GM20431 (cell line): ENCODE results near the gene MON1B.

Source experiments
- in situ Hi-C: fragments of 300-500 bp; cut with MseI, MboI; formaldehyde crosslinking; loops from one replicate; pipeline ENCODE4 v1.15.0; 2020; ENCODE audit warnings: low sequenced_read_pairs; ENCODE audit not compliant: unreplicated experiment

Gene MON1B

DNA sequence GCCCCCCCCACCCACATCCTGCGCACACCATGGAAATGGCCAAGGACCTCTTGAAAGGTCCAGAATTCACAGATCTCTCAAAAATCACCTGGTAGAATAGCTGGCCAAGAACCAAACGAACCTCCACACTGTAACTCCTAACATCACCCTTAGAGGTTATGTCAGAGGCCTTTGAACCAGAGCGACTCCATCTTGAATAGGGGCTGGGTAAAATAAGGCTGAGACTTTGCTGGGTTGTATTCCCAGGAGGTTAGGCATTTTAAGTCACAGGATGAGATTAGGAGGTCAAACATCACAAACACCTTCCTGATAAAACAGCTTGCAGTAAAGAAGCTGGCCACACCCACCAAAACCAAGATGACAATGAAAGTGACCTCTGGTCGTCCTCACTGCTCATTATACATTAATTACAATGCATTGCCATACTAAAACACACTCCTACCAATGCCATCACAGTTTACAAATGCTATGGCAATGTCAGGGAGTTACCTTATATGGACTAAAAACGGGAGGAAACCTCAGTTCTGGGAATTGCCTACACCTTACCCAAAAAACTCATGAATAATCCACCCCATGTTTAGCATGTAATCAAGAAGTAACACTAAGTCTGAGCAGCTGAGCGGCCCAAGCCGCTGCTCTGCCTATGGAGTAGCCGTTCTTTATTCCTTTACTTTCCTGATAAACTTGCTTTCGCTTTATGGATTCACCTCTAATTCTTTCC lies 43.0 kb downstream of the MON1B start:
- in situ Hi-C loops: loop anchor here (25.0 kb wide), 1 partner anchor 728 kb away; no protein-coding TSS in a partner anchor

DNA sequence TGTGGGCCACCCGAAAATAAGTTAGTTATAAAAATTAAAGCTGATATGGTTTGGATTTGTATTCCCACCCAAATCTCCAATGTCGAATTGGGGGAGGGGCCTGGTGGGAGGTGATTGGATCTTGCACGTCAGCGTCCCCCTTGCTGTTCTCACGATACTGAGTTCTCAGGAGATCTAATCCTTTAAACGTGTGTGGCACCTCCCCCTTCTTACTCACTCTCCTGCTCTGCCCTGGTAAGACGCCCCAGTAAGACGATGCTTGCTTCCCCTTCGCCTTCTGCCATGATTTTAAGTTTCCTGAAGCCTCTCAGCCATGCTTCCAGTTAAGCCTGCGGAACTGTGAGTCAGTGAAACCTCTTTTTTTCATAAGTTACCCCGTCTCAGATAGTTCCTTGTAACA lies 43.6 kb downstream of the MON1B start:
- in situ Hi-C loops: loop anchor here (5.0 to 25.0 kb wide), 2 partner anchors 348 to 728 kb away; no protein-coding TSS in a partner anchor

DNA sequence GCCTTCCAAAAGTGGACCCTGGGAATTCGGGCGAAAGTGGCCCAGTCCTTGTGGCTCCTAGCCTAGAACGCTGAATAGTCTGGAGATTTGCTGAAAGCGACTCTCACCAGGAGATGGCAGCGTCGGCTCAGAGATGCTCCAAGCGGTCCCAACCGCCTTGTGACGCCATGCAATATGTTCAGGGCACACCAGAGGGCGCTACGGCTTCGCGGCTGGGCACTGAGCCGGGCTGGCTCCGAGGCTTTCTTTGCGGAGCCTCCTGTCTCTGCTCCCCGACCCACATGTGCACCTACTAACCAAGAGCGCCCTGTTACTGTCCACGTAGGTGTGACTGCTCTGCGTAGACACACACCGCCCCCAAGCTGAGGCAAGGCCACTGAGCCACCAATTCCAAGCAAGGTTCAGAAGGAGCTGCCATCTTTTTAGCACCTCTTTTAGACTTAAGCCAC lies 45.1 kb downstream of the MON1B start:
- in situ Hi-C loops: loop anchor here (5.0 to 25.0 kb wide), 2 partner anchors 346 to 726 kb away; no protein-coding TSS in a partner anchor

DNA sequence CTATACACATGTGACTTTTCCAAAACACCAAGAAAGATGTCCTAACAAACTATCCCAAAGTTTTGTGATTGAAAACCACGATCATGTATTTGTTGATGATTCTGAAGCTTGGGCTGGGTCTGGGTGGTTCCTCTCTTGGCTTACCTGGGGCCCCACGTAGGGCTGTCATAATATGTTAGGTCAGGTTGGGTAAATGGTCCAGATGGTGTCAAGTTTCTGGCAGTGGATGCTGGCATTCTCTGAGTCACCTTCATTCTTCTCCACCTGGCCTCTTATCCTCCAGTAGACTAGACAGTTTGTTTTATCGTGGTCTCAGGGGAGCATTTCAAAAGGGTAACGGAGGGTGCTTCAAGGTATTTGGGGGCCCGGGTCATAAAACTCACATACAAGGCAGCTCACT lies 47.6 kb downstream of the MON1B start:
- in situ Hi-C loops: loop anchor here (5.0 to 25.0 kb wide), 2 partner anchors 344 to 724 kb away; no protein-coding TSS in a partner anchor

DNA sequence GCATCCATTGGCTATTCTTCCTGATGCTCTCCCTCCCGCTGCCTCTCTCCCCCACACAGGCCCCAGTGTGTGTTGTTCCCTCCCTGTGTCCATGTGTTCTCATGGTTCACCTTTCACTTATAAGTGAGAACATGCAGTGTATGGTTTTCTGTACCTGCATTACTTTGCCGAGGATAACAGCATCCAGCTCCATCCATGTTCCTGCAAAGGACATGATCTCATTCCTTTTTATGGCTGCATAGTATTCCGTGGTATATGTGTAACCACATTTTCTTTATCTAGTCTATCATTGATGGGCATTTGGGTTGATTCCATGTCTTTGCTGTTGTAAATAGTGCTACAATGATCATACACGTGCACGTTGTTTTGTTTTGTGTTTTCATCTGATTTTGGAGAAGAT lies 51.5 kb downstream of the MON1B start:
- in situ Hi-C loops: loop anchor here (25.0 kb wide), 1 partner anchor 720 kb away; no protein-coding TSS in a partner anchor

DNA sequence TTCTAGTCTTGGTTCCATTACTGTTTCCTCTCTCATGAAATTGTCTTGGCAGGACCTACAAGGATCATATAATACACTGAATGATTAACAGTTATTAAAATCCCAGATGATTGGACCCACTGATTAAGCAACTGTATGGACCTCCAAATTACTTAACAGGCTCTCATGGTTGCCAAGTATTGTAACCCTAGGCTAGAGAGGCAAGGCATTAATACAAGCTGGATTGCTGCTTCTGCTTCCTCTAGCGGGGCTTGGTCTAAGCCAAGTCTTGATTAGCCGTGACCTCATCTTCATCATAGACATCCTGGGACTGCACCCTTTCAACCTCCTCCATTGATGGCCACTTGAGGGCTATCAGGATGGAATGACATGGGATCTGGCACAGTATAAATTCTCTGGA lies 55.2 kb downstream of the MON1B start:
- in situ Hi-C loops: loop anchor here (25.0 kb wide), 1 partner anchor 716 kb away; no protein-coding TSS in a partner anchor

DNA sequence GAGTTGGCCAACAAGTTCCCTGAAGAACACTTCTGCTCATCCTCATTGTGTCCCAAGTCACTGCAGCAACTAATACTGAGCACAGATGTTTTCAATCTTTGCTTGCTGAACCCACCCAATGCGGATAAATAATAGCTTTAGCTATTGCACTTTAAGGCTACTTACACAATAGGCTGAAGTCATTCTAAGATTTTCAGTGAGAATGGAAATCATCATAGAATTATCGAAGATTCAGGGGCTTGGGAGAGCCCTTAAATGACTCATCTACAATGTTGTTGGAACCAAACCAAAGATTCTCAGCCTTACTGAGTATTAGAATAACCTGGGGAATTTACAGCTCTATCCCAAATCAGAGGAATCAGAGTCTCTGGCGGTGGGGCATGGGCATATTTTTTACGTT lies 59.4 kb downstream of the MON1B start:
- in situ Hi-C loops: no loop called here
